BE2C (cell line): ENCODE data around the gene GAS6.

Experiments used
- DNase-seq: peaks from one replicate; pipeline ENCODE4 v3.0.0-alpha.2; 2020
- H3K27me3 ChIP-seq: fragments of 250-450 bp; sonication (Bioruptor Pico); 2 replicates; pipeline ENCODE4 v1.5.1; 2020; ENCODE audit warnings: mild to moderate bottlenecking
- H3K36me3 ChIP-seq: fragments of 250-450 bp; sonication (Bioruptor Pico); 2 replicates; pipeline ENCODE4 v1.5.1; 2020; ENCODE audit warnings: mild to moderate bottlenecking
- H3K4me1 ChIP-seq: fragments of 250-450 bp; sonication (Bioruptor Pico); 2 replicates; pipeline ENCODE4 v1.5.1; 2020
- H3K4me3 ChIP-seq: 2 replicates; pipeline ENCODE4 v1.5.1; 2011; ENCODE audit warnings: low read depth, low read length
- H3K9me3 ChIP-seq: fragments of 250-450 bp; sonication (Bioruptor Pico); 2 replicates; pipeline ENCODE4 v1.5.1; 2020
- CTCF ChIP-seq: IDR thresholded peaks from 2 replicates; pipeline ENCODE4 v1.5.1; 2012; ENCODE audit warnings: mild to moderate bottlenecking, low read depth, low read length

GAS6 gene

DNA sequence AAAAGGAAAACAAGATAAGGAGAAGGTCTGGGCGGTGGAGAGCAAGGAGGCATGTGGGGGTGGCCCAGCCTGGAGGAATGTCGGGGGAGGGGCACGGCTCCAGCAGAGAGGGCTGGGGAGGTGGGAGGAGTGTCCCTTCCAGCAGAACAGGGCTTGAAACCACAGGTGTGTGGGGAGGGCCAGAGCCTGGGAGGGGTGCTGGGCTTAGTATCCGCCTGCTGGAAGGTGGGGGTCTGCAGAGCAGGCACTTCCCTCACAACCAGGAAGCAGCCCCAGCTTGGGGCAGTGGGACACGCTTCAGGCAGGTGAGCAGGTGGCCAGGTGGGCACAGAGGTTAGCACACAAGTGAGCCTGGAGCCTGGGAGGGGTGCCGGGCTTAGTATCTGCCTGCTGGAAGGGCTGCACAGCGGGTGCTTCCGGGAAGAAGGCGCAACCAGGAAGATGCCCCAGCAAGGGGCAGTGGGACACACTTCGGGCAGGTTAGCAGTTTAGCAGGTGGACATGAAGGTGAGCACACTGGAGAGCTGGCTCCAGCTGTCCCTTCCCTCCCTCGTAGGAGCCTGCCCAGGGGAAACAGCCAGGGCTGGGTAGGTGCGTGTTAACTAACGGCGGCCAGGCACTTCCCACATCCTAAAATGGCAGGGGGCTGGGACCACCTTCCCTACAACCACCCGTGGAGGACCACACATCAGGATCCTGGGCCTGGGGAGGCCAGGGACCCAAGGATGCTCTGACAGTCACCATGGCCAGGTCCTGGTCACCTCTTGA lies 3.0 kb downstream of the GAS6 start:
- H3K27me3 ChIP-seq = peaks cover 6% of the 10 kb centered on the region; the same call in 1 of the 2 replicates
- no peaks in the 10 kb centered on the region for H3K9me3 ChIP-seq
- H3K4me1 ChIP-seq = peaks cover 12% of the 10 kb centered on the region
- no peaks in the 10 kb centered on the region for H3K36me3 ChIP-seq
- no peak for DNase-seq
- no peak overlapping the region for H3K4me3 ChIP-seq
- no peak for TF ChIP-seq CTCF

GRCh38 chr13:113860051-113860664 lies 3.7 kb downstream of the GAS6 start:
- Histone ChIP-seq H3K4me1 (peaks cover 12% of the 10 kb centered on the region), H3K27me3 (peaks cover 3% of the 10 kb centered on the region; the same call in 1 of the 2 replicates), H3K9me3 (no peaks in the 10 kb centered on the region), H3K36me3 (no peaks in the 10 kb centered on the region), H3K4me3 (no peak overlapping the region)
- TF ChIP-seq CTCF = no peak
- no peak for DNase-seq

DNA sequence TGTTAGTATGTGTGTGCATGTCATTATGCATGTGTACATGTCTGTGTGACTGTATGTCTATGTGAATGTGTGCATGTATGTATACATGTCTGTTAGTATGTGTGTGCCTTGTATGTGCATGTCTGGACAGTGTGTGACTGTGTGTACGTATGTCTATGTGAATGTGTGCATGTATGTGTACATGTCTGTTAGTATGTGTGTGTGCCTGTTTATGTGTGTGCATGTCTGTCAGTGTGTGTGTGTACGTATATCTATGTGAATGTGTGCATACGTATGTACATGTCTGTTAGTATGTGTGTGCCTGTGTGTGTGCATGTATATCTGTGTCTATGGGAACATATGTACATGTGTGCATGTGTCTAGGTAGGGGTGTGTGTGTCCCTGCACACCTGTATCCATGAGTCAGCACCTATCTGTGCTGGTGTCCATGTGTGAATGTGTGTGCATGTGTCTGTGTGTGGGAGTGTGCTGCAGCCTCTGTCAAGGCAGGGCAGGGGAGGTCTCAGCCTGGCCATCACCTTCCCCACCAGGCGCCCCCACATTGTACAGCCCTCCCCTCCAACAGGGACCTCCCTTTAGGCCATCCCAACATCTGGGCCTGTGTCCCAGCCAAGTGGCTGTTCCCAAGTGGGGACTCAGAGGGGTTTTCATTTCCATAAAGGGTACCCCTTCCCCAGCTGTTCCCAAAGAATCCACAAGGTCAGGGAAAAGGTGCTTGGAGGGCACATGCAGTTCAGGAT lies 4.4 kb downstream of the GAS6 start:
- Histone ChIP-seq H3K4me1 (peaks cover 12% of the 10 kb centered on the region), H3K27me3 (peaks cover under 1% of the 10 kb centered on the region; the same call in 1 of the 2 replicates), H3K9me3 (no peaks in the 10 kb centered on the region), H3K36me3 (no peaks in the 10 kb centered on the region), H3K4me3 (no peak overlapping the region)
- no peak for DNase-seq
- no peak for TF ChIP-seq CTCF

DNA sequence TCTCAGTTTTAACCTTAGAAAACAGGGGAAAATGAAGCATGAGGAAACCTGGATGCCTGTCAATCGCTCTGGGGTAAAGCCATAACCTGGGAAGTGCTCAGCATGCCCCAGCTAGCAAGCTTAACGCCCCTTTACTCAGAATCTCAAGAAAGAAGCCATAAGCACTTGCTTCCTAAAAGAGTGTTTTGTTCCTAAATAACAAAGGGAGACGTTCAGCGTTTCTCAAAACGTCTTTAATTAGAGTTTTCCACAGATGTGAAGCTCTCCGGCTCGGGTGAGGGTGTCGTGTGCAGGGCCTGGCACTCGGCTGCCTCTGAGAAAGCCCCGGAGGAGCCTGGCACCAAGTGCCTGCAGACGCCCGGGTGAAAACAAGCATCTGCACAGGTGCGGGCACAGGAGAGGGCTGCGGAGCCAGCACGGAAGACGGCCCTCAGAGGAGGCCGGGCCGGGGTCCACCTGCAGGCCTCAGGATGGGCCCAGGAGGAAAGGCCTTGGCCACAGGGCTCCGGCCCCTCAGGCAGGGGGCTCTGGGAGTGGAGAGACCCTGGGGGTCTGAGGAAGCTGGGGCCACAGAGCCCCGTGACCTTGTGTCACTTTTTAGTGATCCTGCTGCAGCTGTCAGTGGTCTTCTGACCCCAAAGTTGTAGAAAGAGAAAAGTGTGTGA lies 6.2 kb downstream of the GAS6 start:
- Histone ChIP-seq H3K36me3 (no peaks in the 10 kb centered on the region), H3K9me3 (no peaks in the 10 kb centered on the region), H3K4me3 (no peak overlapping the region), H3K27me3 (no peaks in the 10 kb centered on the region), H3K4me1 (peaks cover 12% of the 10 kb centered on the region)
- no peak for TF ChIP-seq CTCF
- no peak for DNase-seq

DNA sequence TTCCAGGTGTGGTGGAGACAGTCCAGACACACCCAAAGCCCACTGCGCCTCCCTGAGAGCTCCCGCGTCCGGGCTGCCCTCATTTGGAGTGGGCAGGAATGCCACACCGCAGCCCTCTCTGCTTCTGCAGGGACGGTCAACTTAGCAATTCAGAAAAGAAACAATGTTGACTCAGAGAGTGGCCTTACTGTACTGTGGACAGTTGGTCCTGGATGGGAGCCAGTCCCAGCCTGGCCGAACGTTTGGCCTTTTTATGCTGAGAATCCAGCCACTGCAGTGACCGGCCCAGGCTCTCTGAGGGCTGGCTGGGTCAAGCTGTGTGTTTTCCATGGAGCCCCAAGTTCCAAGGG lies 7.2 kb downstream of the GAS6 start:
- H3K4me3 ChIP-seq = no peak overlapping the region

More for the DNA sequence above, 7.2 kb downstream of the GAS6 start:
- Histone ChIP-seq H3K4me1 (peaks cover 4% of the 10 kb centered on the region; the same call in 1 of the 2 replicates), H3K9me3 (no peaks in the 10 kb centered on the region), H3K27me3 (no peaks in the 10 kb centered on the region), H3K36me3 (no peaks in the 10 kb centered on the region)
- no peak for DNase-seq
- no peak for TF ChIP-seq CTCF
